ENCODE results near the gene ATP13A1. TPM values are rescaled to one million over a fixed set of nuclear protein-coding genes. Genes with fewer than 3 reads are reported as not detected.

Gene ATP13A1
- total and polyA plus RNA-seq, 3 experiments from 2014 or later: 41.7 to 93.6 (median 92.1) TPM

DNA sequence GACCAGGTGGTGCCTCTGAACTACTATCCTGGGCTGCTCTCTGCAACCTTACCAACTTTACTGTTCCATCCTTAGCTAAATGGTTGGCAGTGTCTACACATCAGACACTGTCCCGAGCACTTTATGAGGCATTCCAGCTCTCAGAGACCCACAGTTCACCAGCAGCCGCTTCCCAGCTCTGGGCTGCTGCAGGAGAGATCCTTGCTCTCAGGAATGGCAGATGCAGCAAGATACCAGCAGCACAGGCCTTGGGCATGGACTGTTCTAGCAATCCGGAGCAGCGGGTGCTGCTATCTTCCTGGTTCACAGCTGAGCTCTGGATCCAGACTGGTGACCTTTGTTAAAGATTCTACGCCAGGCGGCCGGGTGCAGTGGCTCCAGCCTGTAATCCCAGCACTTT lies 32.1 kb downstream of the ATP13A1 start:
- ChIA-PET CTCF (interaction anchor here (1.2 kb wide), 1 partner anchor 99 kb away, joined by 3 read pairs; no protein-coding TSS in a partner anchor), POLR2A (interaction anchor here (0.7 kb wide), 1 partner anchor 323 kb away, joined by 7 read pairs; no protein-coding TSS in a partner anchor)
- H3K27ac Mint-ChIP-seq: peak overlapping the region in 4 of 8 donors; percentile 40 to 87 (median 56)
- H3K9me3 ChIP-seq (ENCODE audit: low read length): no peaks in the 10 kb centered on the region
- peaks cover 15% of the 10 kb centered on the region for H3K4me1 ChIP-seq (ENCODE audit: insufficient read depth, low read length)
- no peaks in the 10 kb centered on the region for H3K27me3 ChIP-seq (ENCODE audit: insufficient read depth, low read length, poor library complexity, severe bottlenecking)
- H3K9me3 Mint-ChIP-seq: peaks cover 0 to 1% (median 0%) of the 10 kb centered on the region in 5 donors
- peaks cover 25 to 37% (median 26%) of the 10 kb centered on the region in 3 donors for H3K4me1 Mint-ChIP-seq
- no peaks in the 10 kb centered on the region for H3K27me3 Mint-ChIP-seq
- peak overlapping the region in 1 of 7 donors; percentile 43 for H3K4me3 Mint-ChIP-seq
- no peak for DNase-seq
- H3K4me3 ChIP-seq (ENCODE audit: low read length): no peak overlapping the region
- no peak overlapping the region for H3K27ac ChIP-seq (ENCODE audit: low read depth, low read length)
- H3K36me3 Mint-ChIP-seq: peaks cover 11 to 68% (median 13%) of the 10 kb centered on the region in 3 donors
- peaks cover 25% of the 10 kb centered on the region for H3K36me3 ChIP-seq (ENCODE audit: insufficient read depth, low read length)

DNA sequence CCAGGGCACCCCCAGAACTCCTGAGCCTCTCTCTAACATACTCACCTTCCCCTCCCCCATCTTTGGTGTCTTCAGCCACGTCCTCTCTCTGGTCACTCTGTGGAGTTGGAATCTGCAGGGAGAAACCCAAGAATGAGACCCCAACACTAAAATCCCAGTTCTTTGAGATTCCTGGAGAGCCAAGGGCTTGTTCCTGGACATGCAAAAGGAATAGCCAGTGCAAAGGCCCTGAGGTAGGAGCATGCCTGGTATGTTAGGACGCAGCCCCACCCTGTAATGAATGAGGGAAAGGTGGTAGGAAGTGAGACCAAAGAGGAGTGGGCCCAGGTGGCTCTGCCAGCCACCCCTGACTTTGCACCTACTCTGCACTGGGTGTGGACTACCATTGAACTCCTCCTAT lies 33.0 kb downstream of the ATP13A1 start:
- Histone ChIP-seq H3K4me1 (ENCODE audit: insufficient read depth, low read length) (peaks cover 20% of the 10 kb centered on the region), H3K4me3 (ENCODE audit: low read length) (no peak overlapping the region), H3K27me3 (ENCODE audit: insufficient read depth, low read length, poor library complexity, severe bottlenecking) (no peaks in the 10 kb centered on the region), H3K36me3 (ENCODE audit: insufficient read depth, low read length) (peaks cover 24% of the 10 kb centered on the region), H3K9me3 (ENCODE audit: low read length) (no peaks in the 10 kb centered on the region), H3K27ac (ENCODE audit: low read depth, low read length) (no peak overlapping the region)
- DNase-seq: no peak
- POLR2A ChIA-PET: interaction anchor here (0.6 kb wide), 1 partner anchor 1797 kb away, joined by 3 read pairs; no protein-coding TSS in a partner anchor
- Mint-ChIP-seq H3K27ac (peak overlapping the region in 5 of 8 donors; percentile 2 to 87 (median 54)), H3K36me3 (peaks cover 11 to 63% (median 13%) of the 10 kb centered on the region in 3 donors), H3K4me1 (peaks cover 26 to 39% (median 27%) of the 10 kb centered on the region in 3 donors), H3K4me3 (peak overlapping the region in 3 of 7 donors; percentile 52 to 57 (median 54)), H3K27me3 (no peaks in the 10 kb centered on the region), H3K9me3 (peaks cover 0 to 1% (median 0%) of the 10 kb centered on the region in 5 donors)
- CTCF ChIA-PET: interaction anchor here (1.5 kb wide), 1 partner anchor 33 kb away, joined by 4 read pairs; no protein-coding TSS in a partner anchor

DNA sequence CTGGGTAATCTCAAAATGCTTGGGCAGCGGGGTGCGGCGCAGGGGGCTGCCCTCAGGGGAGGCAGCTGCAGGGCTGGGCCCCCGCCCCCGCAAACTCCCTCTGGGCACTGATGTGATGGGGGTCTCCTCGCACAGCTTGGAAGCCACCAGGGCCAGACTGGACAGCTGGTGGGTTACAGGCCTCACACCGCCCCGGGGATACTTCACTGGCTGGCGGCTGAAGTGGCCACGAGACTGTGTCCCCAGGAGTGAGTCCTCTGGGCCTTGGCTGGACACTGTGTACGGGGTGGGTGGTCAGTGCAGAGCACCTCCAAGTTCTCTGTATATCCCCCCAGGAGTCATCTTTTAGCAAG lies 33.4 kb downstream of the ATP13A1 start:
- H3K36me3 ChIP-seq (ENCODE audit: insufficient read depth, low read length): peaks cover 20% of the 10 kb centered on the region
- H3K4me3 ChIP-seq (ENCODE audit: low read length): no peak overlapping the region
- H3K4me1 ChIP-seq (ENCODE audit: insufficient read depth, low read length): peaks cover 20% of the 10 kb centered on the region
- Mint-ChIP-seq H3K27me3 (no peaks in the 10 kb centered on the region), H3K4me1 (peaks cover 26 to 38% (median 27%) of the 10 kb centered on the region in 3 donors), H3K27ac (peak overlapping the region in 4 of 8 donors; percentile 50 to 87 (median 66)), H3K9me3 (peaks cover 0 to 1% (median 0%) of the 10 kb centered on the region in 5 donors), H3K4me3 (peak overlapping the region in 3 of 7 donors; percentile 52 to 57 (median 54)), H3K36me3 (peaks cover 11 to 59% (median 13%) of the 10 kb centered on the region in 3 donors)
- H3K27me3 ChIP-seq (ENCODE audit: insufficient read depth, low read length, poor library complexity, severe bottlenecking): no peaks in the 10 kb centered on the region
- POLR2A ChIA-PET: no interaction called here
- no peaks in the 10 kb centered on the region for H3K9me3 ChIP-seq (ENCODE audit: low read length)
- H3K27ac ChIP-seq (ENCODE audit: low read depth, low read length): no peak overlapping the region
- CTCF ChIA-PET: interaction anchor here (1.5 kb wide), 1 partner anchor 32 kb away, joined by 4 read pairs; no protein-coding TSS in a partner anchor
- DNase-seq: no peak

- peak; percentile 31 to 71 (median 40) for DNase-seq
- peaks cover 0 to 1% (median 0%) of the 10 kb centered on the region in 5 donors for H3K9me3 Mint-ChIP-seq
- Histone ChIP-seq H3K4me3 (ENCODE audit: low read length) (peak overlapping the region; percentile 22), H3K36me3 (ENCODE audit: insufficient read depth, low read length) (peaks cover 11% of the 10 kb centered on the region), H3K4me1 (ENCODE audit: insufficient read depth, low read length) (peaks cover 17% of the 10 kb centered on the region), H3K27me3 (ENCODE audit: insufficient read depth, low read length, poor library complexity, severe bottlenecking) (no peaks in the 10 kb centered on the region), H3K9me3 (ENCODE audit: low read length) (no peaks in the 10 kb centered on the region), H3K27ac (ENCODE audit: low read depth, low read length) (no peak overlapping the region)
- peak overlapping the region; percentile 72 to 95 (median 84) for H3K4me3 Mint-ChIP-seq
- peaks cover 24 to 43% (median 33%) of the 10 kb centered on the region in 3 donors for H3K4me1 Mint-ChIP-seq
- peak overlapping the region; percentile 70 to 97 (median 87) for H3K27ac Mint-ChIP-seq
- CTCF ChIA-PET: interaction anchor here (0.6 to 1.1 kb wide), 4 partner anchors 9 to 96 kb away, joined by 3 to 7 read pairs (median 4); no protein-coding TSS in a partner anchor
- H3K36me3 Mint-ChIP-seq: peaks cover 8 to 56% (median 10%) of the 10 kb centered on the region in 3 donors
- no peaks in the 10 kb centered on the region for H3K27me3 Mint-ChIP-seq
- POLR2A ChIA-PET: interaction anchor here (0.6 to 1.5 kb wide), 10 partner anchors 11 to 112 kb away, joined by 3 to 11 read pairs (median 8); partner anchors contain the start of genes ATP13A1, PBX4 and ZNF101
Measured at GRCh38 chr19:19628501-19629134, 34.9 kb downstream of the ATP13A1 start.

- H3K4me1 Mint-ChIP-seq: peaks cover 23 to 39% (median 32%) of the 10 kb centered on the region in 3 donors
- Histone ChIP-seq H3K27ac (ENCODE audit: low read depth, low read length) (peak within 1 kb of the TSS; percentile 61), H3K4me1 (ENCODE audit: insufficient read depth, low read length) (peaks cover 17% of the 10 kb centered on the region), H3K4me3 (ENCODE audit: low read length) (peak within 1 kb of the TSS; percentile 80), H3K27me3 (ENCODE audit: insufficient read depth, low read length, poor library complexity, severe bottlenecking) (no peaks in the 10 kb centered on the region), H3K9me3 (ENCODE audit: low read length) (no peaks in the 10 kb centered on the region), H3K36me3 (ENCODE audit: insufficient read depth, low read length) (peaks cover 7% of the 10 kb centered on the region)
- POLR2A ChIA-PET: interaction anchor here (0.7 to 1.5 kb wide), 10 partner anchors 10 to 74 kb away, joined by 3 to 11 read pairs (median 6); partner anchors contain the start of genes ATP13A1, PBX4 and ZNF101
- CTCF ChIA-PET: interaction anchor here (0.6 to 1.1 kb wide), 5 partner anchors 8 to 96 kb away, joined by 3 to 7 read pairs (median 5); no protein-coding TSS in a partner anchor
- peaks cover 0 to 1% (median 0%) of the 10 kb centered on the region in 5 donors for H3K9me3 Mint-ChIP-seq
- peak within 1 kb of the TSS; percentile 89 to 96 (median 94) for H3K4me3 Mint-ChIP-seq
- H3K27me3 Mint-ChIP-seq: no peaks in the 10 kb centered on the region
- peak within 1 kb of the TSS; percentile 87 to 97 (median 96) for H3K27ac Mint-ChIP-seq
- peak; percentile 76 to 90 (median 83) for DNase-seq
- peaks cover 3 to 54% (median 6%) of the 10 kb centered on the region in 3 donors for H3K36me3 Mint-ChIP-seq
Measured at GRCh38 chr19:19627621-19628500, 35.6 kb downstream of the ATP13A1 start, which contains the start of gene LPAR2. LPAR2 (minus strand) TSS chr19:19628220; CDS start chr19:19627275, 945 bp downstream.

DNA sequence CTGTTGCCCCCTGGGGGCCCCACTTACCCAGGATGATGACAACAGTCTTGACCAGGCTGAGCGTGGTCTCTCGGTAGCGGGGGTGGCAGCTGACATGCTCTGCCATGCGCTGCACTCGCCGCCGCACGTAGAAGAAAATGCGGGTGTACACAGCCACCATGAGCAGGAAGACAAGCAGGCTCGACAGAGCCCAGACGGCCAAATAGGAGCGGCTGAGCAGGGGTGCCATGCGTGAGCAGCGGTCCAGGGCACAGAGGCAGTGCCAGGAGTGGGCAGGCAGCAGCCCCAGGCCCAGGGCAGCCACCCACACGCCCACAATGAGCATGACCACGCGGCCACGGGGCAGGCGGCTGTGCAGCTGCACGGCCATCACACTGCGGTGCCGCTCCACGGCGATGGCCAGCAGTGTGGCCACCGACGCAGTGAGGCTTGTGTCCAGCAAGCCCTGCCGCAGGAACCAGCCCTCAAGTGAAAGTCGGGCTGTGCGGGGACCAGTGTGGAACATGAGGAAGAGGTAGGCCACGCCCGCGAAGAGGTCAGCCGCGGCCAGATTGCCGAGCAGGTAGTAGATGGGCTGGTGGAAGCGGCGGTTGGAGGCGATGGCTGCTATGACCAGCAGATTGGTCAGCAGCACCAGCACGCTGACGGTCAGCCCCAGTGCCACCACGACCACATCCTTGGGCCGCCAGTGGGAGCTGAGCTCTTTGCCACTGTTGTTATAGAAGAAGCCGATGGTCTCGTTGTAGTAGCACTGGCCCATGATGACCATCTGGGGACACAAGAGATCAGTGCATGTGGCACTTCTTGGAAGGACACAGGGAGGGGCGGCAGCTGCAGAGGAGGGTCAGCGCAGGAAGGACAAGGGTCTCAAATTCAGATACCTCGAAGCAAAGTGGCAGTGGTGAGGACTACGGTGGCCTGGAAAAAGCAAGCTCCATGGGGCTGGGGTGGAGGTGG lies 36.7 kb downstream of the ATP13A1 start:
- no peak for DNase-seq
- Histone ChIP-seq H3K36me3 (ENCODE audit: insufficient read depth, low read length) (peaks cover 7% of the 10 kb centered on the region), H3K9me3 (ENCODE audit: low read length) (no peaks in the 10 kb centered on the region), H3K4me3 (ENCODE audit: low read length) (peak overlapping the region; percentile 80), H3K4me1 (ENCODE audit: insufficient read depth, low read length) (peaks cover 17% of the 10 kb centered on the region), H3K27me3 (ENCODE audit: insufficient read depth, low read length, poor library complexity, severe bottlenecking) (no peaks in the 10 kb centered on the region), H3K27ac (ENCODE audit: low read depth, low read length) (peak overlapping the region; percentile 61)
- H3K36me3 Mint-ChIP-seq: peaks cover 0 to 51% (median 6%) of the 10 kb centered on the region in 3 donors
- CTCF ChIA-PET: interaction anchor here (1.0 kb wide), 2 partner anchors 72 to 95 kb away, joined by 5 to 6 read pairs; no protein-coding TSS in a partner anchor
- peak overlapping the region; percentile 89 to 96 (median 94) for H3K4me3 Mint-ChIP-seq
- POLR2A ChIA-PET: interaction anchor here (0.6 to 1.3 kb wide), 4 partner anchors 25 to 72 kb away, joined by 3 to 7 read pairs (median 4); partner anchors contain the start of gene ZNF101
- H3K27ac Mint-ChIP-seq: peak overlapping the region; percentile 87 to 97 (median 96)
- no peaks in the 10 kb centered on the region for H3K27me3 Mint-ChIP-seq
- H3K9me3 Mint-ChIP-seq: no peaks in the 10 kb centered on the region
- peaks cover 21 to 42% (median 32%) of the 10 kb centered on the region in 3 donors for H3K4me1 Mint-ChIP-seq
